ENCODE results near the gene ZNF410.

DNA sequence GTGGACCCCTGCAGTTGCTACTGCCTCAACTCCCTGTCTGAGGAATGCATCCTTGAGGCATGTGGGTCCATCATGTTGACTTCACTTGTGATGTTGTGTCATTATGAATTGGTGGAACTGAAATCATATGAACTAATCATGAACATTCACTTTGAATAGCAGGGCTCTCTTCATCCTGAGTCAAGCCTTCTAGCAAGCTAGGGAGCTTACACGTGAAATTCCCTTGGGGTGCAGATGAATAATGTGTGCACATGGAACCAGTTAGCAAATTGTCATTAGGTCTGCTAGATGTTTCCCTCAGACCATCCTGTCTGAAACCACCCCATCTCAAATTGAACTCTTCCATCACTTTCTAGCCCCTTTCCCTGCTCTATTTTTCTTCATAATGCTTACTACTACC, 67.1 kb downstream of the ZNF410 start:
- TF ChIP-seq TARDBP (IDR thresholded peaks at IDR 0.05): no peak
- TF ChIP-seq SUZ12 (IDR thresholded peaks at IDR 0.05): no peak
- no peak for TF ChIP-seq LEF1 (IDR thresholded peaks at IDR 0.05; ENCODE audit: borderline replicate concordance)
- TF ChIP-seq FOXM1 (IDR thresholded peaks at IDR 0.05; ENCODE audit: borderline replicate concordance): no peak
- TF ChIP-seq FOXK2 (IDR thresholded peaks at IDR 0.05): no peak
- no peak for TF ChIP-seq NFRKB (IDR thresholded peaks at IDR 0.05)
- TF ChIP-seq FOXA1 (IDR thresholded peaks at IDR 0.05): no peak
- TF ChIP-seq BHLHE40 (IDR thresholded peaks at IDR 0.05; ENCODE audit: borderline replicate concordance): no peak
- TF ChIP-seq SP1 (IDR thresholded peaks at IDR 0.05): no peak
- TF ChIP-seq ARNT (IDR thresholded peaks at IDR 0.05): no peak
